BLaER1 treated with 17β-estradiol and CSF1 and Interleukin-3, amounts not matched to agents 10 nM and 100 nM (cell line): Measurements from ENCODE around the gene KARS1.

ENCODE experiments used
- H3K27ac ChIP-seq, 11 experiments: shearing (Covaris generic); formaldehyde crosslinking; 2 replicates each; pipeline ENCODE4 v1.8.1; 2022
- H3K27me3 ChIP-seq, 11 experiments: shearing (Covaris generic); formaldehyde crosslinking; 2 replicates each; pipeline ENCODE4 v1.8.1; 2022
- H3K36me3 ChIP-seq, 11 experiments: shearing (Covaris generic); formaldehyde crosslinking; 2 replicates each; pipeline ENCODE4 v1.8.1; 2022
- H3K4me1 ChIP-seq, 10 experiments: shearing (Covaris generic); formaldehyde crosslinking; 2 replicates each; pipeline ENCODE4 v1.8.1; 2022
- H3K4me2 ChIP-seq, 11 experiments: shearing (Covaris generic); formaldehyde crosslinking; 2 replicates each; pipeline ENCODE4 v1.8.1; 2022
- H3K4me3 ChIP-seq, 10 experiments: shearing (Covaris generic); formaldehyde crosslinking; 2 replicates each; pipeline ENCODE4 v1.8.1; 2022
- H3K9ac ChIP-seq, 11 experiments: shearing (Covaris generic); formaldehyde crosslinking; 2 replicates each; pipeline ENCODE4 v1.8.1; 2022
- H3K9me3 ChIP-seq, 11 experiments: shearing (Covaris generic); formaldehyde crosslinking; replicated peaks in 1 of 11; 2 replicates each; pipeline ENCODE4 v1.8.1; 2022
- H4K20me1 ChIP-seq, 11 experiments: shearing (Covaris generic); formaldehyde crosslinking; 2 replicates each; pipeline ENCODE4 v1.8.1; 2022
- Cebpa-rat ChIP-seq, 11 experiments: shearing (Covaris generic); IDR thresholded peaks; 2 replicates each; pipeline ENCODE4 v1.8.1; 2022

The KARS1 gene

GRCh38 chr16:75579281-75579834 lies 68.1 kb downstream of the KARS1 start:
- Histone ChIP-seq H3K4me2 (peak overlapping the region in 10 of 11 experiments; percentile 4 to 67 (median 46); a peak in 18 of 22 replicates), H3K4me1 (peaks cover 6 to 26% (median 19%) of the 10 kb centered on the region in 10 experiments; a peak in 17 of 20 replicates), H3K4me3 (no peak overlapping the region), H3K27ac (no peak overlapping the region; a peak in 1 of 22 replicates), H3K27me3 (no peaks in the 10 kb centered on the region), H3K9me3 (no peaks in the 10 kb centered on the region), H3K9ac (no peak overlapping the region), H3K36me3 (peaks cover 61 to 75% (median 68%) of the 10 kb centered on the region in 11 experiments), H4K20me1 (peaks cover 8 to 51% (median 33%) of the 10 kb centered on the region in 11 experiments; a peak in 19 of 22 replicates)
- no peak for TF ChIP-seq Cebpa-rat (IDR thresholded peaks at IDR 0.05)

- Histone ChIP-seq H3K4me1 (peaks cover under 1 to 23% (median 18%) of the 10 kb centered on the region in 10 experiments; a peak in 17 of 20 replicates), H4K20me1 (peaks cover 8 to 57% (median 39%) of the 10 kb centered on the region in 11 experiments; a peak in 19 of 22 replicates), H3K36me3 (peaks cover 67 to 81% (median 75%) of the 10 kb centered on the region in 11 experiments), H3K9me3 (no peaks in the 10 kb centered on the region), H3K4me2 (peak overlapping the region in 7 of 11 experiments; percentile 4 to 67 (median 44); a peak in 11 of 22 replicates), H3K27me3 (no peaks in the 10 kb centered on the region), H3K4me3 (no peak overlapping the region), H3K9ac (no peak overlapping the region), H3K27ac (no peak overlapping the region)
- no peak for TF ChIP-seq Cebpa-rat (IDR thresholded peaks at IDR 0.05)
Observed at GRCh38 chr16:75578725-75579124, 68.7 kb downstream of the KARS1 start.

GRCh38 chr16:75578212-75578611 lies 69.3 kb downstream of the KARS1 start:
- H3K4me3 ChIP-seq = no peak overlapping the region
- H3K4me1 ChIP-seq = peaks cover 4 to 23% (median 17%) of the 10 kb centered on the region in 10 experiments; a peak in 19 of 20 replicates
- no peaks in the 10 kb centered on the region for H3K9me3 ChIP-seq
- TF ChIP-seq Cebpa-rat (IDR thresholded peaks at IDR 0.05) = no peak
- no peaks in the 10 kb centered on the region for H3K27me3 ChIP-seq
- H3K27ac ChIP-seq = no peak overlapping the region
- peaks cover 8 to 62% (median 43%) of the 10 kb centered on the region in 11 experiments; a peak in 20 of 22 replicates for H4K20me1 ChIP-seq
- H3K4me2 ChIP-seq = no peak overlapping the region; a peak in 1 of 22 replicates
- no peak overlapping the region for H3K9ac ChIP-seq
- peaks cover 72 to 87% (median 80%) of the 10 kb centered on the region in 11 experiments for H3K36me3 ChIP-seq
